ENCODE results near the gene SLC19A2. TPM values are rescaled to one million over a fixed set of nuclear protein-coding genes. Genes with fewer than 3 reads are reported as not detected.

SLC19A2 gene
- total RNA-seq, 2 experiments from 2014 or later, result 5.7 to 6.4 TPM

DNA sequence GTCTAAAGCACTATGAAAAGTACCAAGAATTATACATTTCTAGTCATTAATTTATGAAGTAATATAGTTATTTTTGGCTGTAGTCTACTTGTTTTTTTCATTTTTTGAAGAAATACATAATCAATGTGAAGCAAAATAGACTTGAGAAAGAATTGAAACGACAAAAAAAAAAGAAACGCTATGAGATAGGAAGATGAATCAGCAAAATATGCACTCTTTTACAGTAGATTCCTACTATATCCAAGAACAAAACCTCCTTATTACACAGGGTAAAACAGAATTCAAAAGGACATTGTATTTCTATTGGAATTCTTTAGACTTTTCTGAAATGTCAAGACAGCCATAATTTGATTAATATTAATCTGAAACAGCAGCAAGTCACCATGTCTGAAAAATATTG lies 32.8 kb downstream of the SLC19A2 start:
- CTCF ChIA-PET, result interaction anchor here (1.3 kb wide), 1 partner anchor 93 kb away, joined by 3 read pairs; no protein-coding TSS in a partner anchor
- intact Hi-C loops (cut with micrococcal nuclease), result no loop called here
- H3K27ac Mint-ChIP-seq, result no peak overlapping the region

DNA sequence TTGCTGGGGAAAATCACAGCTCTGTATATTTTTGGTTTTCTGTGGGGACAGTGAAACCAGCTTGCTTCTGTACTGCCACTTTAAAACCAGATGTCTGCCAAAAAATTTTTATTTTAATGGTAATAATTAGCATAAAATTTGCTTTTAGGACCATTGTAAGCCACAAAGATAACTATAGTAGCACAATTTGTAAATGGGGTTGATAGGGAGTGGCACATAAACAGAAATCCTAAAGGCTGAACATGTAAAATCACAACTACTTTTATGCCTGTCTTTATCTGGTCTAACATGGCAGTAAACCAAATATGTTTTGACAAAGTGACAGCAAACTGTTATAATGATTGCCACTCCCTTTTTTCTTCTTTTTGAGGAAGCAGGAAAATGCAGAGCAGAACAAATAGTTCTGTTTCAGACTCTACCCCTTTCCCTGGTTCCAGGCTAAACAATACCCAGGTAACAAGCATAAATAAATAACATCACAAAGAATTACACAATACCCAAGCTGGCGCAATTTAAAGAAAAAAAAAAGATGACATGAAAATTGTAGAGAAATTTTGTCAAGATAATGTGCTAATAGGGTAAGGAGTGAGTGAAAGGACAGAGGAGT lies 34.4 kb downstream of the SLC19A2 start:
- H3K36me3 Mint-ChIP-seq (ENCODE audit: low read depth), result no peaks in the 10 kb centered on the region
- peaks cover 3% of the 10 kb centered on the region for H3K4me1 Mint-ChIP-seq (ENCODE audit: low read depth)
- TF ChIP-seq, protein P1, sequence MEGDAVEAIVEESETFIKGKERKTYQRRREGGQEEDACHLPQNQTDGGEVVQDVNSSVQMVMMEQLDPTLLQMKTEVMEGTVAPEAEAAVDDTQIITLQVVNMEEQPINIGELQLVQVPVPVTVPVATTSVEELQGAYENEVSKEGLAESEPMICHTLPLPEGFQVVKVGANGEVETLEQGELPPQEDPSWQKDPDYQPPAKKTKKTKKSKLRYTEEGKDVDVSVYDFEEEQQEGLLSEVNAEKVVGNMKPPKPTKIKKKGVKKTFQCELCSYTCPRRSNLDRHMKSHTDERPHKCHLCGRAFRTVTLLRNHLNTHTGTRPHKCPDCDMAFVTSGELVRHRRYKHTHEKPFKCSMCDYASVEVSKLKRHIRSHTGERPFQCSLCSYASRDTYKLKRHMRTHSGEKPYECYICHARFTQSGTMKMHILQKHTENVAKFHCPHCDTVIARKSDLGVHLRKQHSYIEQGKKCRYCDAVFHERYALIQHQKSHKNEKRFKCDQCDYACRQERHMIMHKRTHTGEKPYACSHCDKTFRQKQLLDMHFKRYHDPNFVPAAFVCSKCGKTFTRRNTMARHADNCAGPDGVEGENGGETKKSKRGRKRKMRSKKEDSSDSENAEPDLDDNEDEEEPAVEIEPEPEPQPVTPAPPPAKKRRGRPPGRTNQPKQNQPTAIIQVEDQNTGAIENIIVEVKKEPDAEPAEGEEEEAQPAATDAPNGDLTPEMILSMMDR (IDR thresholded peaks at IDR 0.05), result no peak
- H3K9me3 Mint-ChIP-seq, result peaks cover under 1% of the 10 kb centered on the region
- no peak for ATAC-seq
- H3K27ac Mint-ChIP-seq, result no peak overlapping the region
- POLR2A ChIA-PET, result interaction anchor here (1.2 kb wide), 1 partner anchor 13 kb away, joined by 4 read pairs; no protein-coding TSS in a partner anchor
- no peak for DNase-seq
- H3K27me3 Mint-ChIP-seq, result peaks cover 16% of the 10 kb centered on the region
- intact Hi-C loops (cut with micrococcal nuclease), result no loop called here
- H3K4me3 Mint-ChIP-seq, result no peak overlapping the region
- CTCF ChIA-PET, result interaction anchor here (1.3 kb wide), 1 partner anchor 95 kb away, joined by 3 read pairs; no protein-coding TSS in a partner anchor

More for the DNA sequence above, 32.8 kb downstream of the SLC19A2 start:
- Mint-ChIP-seq H3K4me3 (no peak overlapping the region), H3K9me3 (peaks cover 9% of the 10 kb centered on the region), H3K27me3 (peaks cover 16% of the 10 kb centered on the region), H3K4me1 (ENCODE audit: low read depth) (peaks cover 3% of the 10 kb centered on the region), H3K36me3 (ENCODE audit: low read depth) (peaks cover 3% of the 10 kb centered on the region)
- TF ChIP-seq, protein P1 (IDR thresholded peaks at IDR 0.05), result no peak
- ATAC-seq (no peak), DNase-seq (no peak)
- POLR2A ChIA-PET, result interaction anchor here (1.2 kb wide), 1 partner anchor 14 kb away, joined by 4 read pairs; no protein-coding TSS in a partner anchor

DNA sequence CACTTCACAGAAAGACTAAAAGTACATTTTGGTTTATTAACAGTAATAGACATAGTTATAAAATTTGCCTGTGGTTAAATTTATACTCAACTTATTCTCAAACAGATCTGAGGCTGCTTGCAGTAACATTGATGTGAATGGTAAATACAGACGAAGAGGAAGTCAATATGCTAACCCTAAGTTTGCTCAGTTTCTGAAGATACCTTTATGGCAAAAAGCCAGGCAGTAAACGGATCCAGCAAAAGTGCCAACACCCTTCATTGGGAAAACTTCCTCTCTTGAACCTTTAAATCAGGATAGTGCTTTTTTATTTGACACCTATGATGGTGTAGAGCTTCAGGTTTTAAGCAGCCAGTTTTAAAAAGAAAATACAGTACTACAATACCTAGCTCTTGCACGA lies 41.8 kb downstream of the SLC19A2 start:
- no peak for DNase-seq
- no peak for ATAC-seq

DNA sequence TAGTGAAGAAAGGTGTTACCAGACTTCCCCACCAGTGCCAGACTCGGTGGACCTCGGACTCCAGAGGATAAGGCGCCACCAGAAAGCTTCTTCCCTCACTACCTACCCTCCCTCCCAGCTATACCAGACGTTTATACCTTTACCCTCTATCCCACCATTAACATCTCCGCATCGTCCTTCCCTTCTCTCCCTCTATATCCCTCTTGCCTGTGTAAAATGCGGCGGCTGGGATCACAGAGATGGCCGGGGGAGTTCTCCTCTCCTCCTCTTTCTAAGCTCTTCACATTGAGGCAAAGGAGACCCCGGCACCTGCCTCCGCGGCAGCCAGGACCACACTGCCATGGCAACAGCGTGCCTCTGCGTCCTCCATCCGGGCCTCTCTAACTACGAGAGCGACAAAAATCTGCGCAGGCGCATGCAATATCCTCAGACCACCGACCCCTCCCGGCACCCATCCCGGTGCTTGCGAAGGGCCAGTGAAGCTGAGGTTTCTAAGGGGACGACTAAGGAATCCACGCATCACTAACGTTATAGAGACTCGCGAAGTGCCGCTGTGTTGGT lies 58.6 kb downstream of the SLC19A2 start, which contains the start of gene CCDC181:
CCDC181 (minus strand) TSS at position 394 of the 561 bp plus-strand sequence. CDS start 2,547 bp downstream, outside the sequence.
- ChIA-PET POLR2A (interaction anchor here (0.6 to 1.0 kb wide), 2 partner anchors 34 to 59 kb away, joined by 3 to 4 read pairs; partner anchors contain the start of genes BLZF1 and NME7), CTCF (interaction anchor here (0.6 to 1.7 kb wide), 3 partner anchors 118 to 307 kb away, joined by 3 to 7 read pairs (median 3); no protein-coding TSS in a partner anchor)
- no peaks in the 10 kb centered on the region for H3K9me3 Mint-ChIP-seq
- peak; percentile 87 for DNase-seq
- no peak within 1 kb of the TSS for H3K27ac Mint-ChIP-seq
- H3K4me1 Mint-ChIP-seq (ENCODE audit: low read depth), result peaks cover 4% of the 10 kb centered on the region
- TF ChIP-seq, protein P1 (IDR thresholded peaks at IDR 0.05), result no peak
- no peaks in the 10 kb centered on the region for H3K36me3 Mint-ChIP-seq (ENCODE audit: low read depth)
- peak; percentile 100 for ATAC-seq
- intact Hi-C loops (cut with micrococcal nuclease), result no loop called here
- H3K4me3 Mint-ChIP-seq, result peak within 1 kb of the TSS; percentile 90
- peaks cover 55% of the 10 kb centered on the region for H3K27me3 Mint-ChIP-seq

More for the DNA sequence above, 41.8 kb downstream of the SLC19A2 start:
- intact Hi-C loops (cut with micrococcal nuclease), result no loop called here
- peaks cover 12% of the 10 kb centered on the region for H3K27me3 Mint-ChIP-seq
- no peak overlapping the region for H3K4me3 Mint-ChIP-seq
- H3K36me3 Mint-ChIP-seq (ENCODE audit: low read depth), result no peaks in the 10 kb centered on the region
- POLR2A ChIA-PET, result no interaction called here
- no peaks in the 10 kb centered on the region for H3K9me3 Mint-ChIP-seq
- CTCF ChIA-PET, result interaction anchor here (1.5 kb wide), 1 partner anchor 840 kb away, joined by 5 read pairs; no protein-coding TSS in a partner anchor
- TF ChIP-seq, protein P1 (IDR thresholded peaks at IDR 0.05), result no peak
- H3K27ac Mint-ChIP-seq, result no peak overlapping the region
- no peaks in the 10 kb centered on the region for H3K4me1 Mint-ChIP-seq (ENCODE audit: low read depth)
